Retinal pigment epithelial cell (primary cell): Measurements from ENCODE around the gene EPB41L4A.
"Not testable (repeated sequence)": the region's sequence is repeated elsewhere in the genome, so short reads cannot be mapped to it uniquely, and the experiment has no call there.

ENCODE experiments used
- DNase-seq: peaks from one replicate; pipeline ENCODE4 v3.0.0-alpha.2; 2010; ENCODE audit warnings: low read depth
- H3K4me3 ChIP-seq: 2 replicates; pipeline ENCODE4 v1.5.1; 2011; ENCODE audit warnings: mild to moderate bottlenecking, low read length, control low read depth, moderate library complexity
- TF ChIP-seq, protein P1 (sequence below): conservative IDR thresholded peaks from 2 replicates; pipeline ENCODE4 v1.5.1; 2011; ENCODE audit warnings: low read depth, low read length, control low read depth, inconsistent platforms

The EPB41L4A gene

DNA sequence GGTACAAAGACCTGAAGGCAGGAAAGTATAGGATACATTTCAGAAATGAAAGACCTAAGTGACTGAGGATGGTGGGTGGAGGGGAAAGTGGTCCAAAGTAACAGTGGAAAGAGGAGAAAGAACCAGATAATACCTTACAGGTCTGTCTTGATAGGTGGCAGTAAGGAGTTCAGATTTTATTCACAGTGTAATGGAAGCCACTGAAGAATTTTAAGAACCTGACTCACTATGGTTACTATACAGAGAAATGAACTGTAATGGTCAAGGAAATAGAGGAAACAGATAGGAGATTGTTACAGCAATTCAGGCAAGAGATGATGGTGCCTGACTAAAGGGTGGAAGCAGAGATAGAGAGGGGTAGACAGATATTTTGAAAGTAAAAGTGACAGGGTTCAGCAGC lies 46.5 kb downstream of the EPB41L4A start:
- DNase-seq, result no peak
- H3K4me3 ChIP-seq, result no peak overlapping the region
- TF ChIP-seq, protein P1, sequence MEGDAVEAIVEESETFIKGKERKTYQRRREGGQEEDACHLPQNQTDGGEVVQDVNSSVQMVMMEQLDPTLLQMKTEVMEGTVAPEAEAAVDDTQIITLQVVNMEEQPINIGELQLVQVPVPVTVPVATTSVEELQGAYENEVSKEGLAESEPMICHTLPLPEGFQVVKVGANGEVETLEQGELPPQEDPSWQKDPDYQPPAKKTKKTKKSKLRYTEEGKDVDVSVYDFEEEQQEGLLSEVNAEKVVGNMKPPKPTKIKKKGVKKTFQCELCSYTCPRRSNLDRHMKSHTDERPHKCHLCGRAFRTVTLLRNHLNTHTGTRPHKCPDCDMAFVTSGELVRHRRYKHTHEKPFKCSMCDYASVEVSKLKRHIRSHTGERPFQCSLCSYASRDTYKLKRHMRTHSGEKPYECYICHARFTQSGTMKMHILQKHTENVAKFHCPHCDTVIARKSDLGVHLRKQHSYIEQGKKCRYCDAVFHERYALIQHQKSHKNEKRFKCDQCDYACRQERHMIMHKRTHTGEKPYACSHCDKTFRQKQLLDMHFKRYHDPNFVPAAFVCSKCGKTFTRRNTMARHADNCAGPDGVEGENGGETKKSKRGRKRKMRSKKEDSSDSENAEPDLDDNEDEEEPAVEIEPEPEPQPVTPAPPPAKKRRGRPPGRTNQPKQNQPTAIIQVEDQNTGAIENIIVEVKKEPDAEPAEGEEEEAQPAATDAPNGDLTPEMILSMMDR, result peak; percentile 44

DNA sequence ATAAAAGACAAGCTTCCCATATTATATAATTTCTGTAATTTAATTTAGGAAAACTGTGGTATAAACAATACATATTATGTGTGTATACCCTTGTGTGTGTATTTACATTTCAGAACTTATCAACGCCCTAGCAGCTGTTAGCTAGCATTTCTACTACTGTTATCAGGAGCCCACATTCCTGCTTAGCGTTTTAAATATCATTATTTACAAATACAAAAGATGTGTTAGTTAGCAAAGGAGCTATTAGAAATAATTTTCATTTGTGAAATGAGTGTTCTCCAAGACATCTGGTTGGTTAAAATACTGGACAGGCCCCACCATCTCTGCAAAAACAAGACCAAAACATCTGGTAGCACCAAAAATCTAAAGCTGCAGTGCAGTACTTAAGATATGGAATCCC lies 48.0 kb downstream of the EPB41L4A start:
- H3K4me3 ChIP-seq, result no peak overlapping the region
- DNase-seq, result no peak
- TF ChIP-seq, protein P1, result no peak

DNA sequence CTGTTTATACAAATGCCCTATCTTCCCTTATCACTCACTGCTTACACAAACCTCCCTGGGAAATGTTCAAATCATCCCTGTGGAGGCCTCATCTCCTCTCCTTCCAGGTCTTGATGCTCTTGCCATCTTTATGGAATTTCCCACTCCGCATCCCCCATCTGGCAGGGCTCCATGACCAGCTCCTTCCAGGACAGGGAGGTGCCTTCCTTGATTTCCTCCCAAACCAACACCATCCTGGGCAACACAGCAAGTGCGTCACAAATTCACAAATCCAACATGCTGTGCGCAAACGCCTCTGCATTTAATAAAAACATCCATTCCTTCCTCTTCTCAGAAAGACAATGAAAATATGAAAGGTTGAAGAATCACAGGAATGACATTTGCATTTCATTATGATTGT lies 51.7 kb downstream of the EPB41L4A start:
- H3K4me3 ChIP-seq, result no peak overlapping the region
- TF ChIP-seq, protein P1, result no peak

DNA sequence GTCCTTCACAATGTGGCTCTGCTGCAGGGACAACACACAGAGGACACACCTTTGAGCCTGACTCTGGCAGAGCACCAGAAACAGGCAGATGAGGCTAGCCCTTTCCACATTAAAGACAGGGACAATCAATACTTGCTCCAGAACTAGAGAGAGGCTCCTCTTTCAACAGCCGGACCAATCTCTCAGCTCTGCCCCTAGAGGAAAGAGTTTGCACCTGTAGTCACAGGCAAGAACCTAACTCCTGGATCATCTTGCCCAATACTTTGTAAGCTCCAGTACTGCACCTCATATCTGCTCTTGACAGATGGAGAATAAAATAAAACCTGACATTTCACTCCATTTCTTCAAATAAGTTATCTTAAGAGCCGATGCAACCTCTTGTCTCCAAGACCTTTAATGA lies 52.1 kb downstream of the EPB41L4A start:
- no peak for DNase-seq
- TF ChIP-seq, protein P1, result peak; percentile 59
- H3K4me3 ChIP-seq, result no peak overlapping the region

More for the DNA sequence above, 51.7 kb downstream of the EPB41L4A start:
- no peak for DNase-seq

DNA sequence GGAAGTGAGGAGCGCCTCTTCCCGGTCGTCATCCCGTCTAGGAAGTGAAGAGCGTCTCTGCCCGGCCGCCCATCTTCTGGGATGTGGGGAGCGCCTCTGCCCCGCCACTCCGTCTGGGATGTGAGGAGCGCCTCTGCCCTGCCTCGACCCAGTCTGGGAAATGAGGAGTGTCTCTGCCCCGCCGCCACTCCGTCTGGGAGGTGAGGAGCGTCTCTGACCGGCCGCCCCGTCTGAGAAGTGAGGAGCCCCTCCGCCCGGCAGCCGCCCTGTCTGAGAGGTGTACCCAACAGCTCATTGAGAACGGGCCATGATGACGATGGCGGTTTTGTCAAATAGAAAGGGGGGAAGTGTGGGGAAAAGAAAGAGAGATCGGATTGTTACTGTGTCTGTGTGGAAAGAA lies 58.3 kb downstream of the EPB41L4A start:
- H3K4me3 ChIP-seq, DNase-seq: not testable (repeated sequence)

DNA sequence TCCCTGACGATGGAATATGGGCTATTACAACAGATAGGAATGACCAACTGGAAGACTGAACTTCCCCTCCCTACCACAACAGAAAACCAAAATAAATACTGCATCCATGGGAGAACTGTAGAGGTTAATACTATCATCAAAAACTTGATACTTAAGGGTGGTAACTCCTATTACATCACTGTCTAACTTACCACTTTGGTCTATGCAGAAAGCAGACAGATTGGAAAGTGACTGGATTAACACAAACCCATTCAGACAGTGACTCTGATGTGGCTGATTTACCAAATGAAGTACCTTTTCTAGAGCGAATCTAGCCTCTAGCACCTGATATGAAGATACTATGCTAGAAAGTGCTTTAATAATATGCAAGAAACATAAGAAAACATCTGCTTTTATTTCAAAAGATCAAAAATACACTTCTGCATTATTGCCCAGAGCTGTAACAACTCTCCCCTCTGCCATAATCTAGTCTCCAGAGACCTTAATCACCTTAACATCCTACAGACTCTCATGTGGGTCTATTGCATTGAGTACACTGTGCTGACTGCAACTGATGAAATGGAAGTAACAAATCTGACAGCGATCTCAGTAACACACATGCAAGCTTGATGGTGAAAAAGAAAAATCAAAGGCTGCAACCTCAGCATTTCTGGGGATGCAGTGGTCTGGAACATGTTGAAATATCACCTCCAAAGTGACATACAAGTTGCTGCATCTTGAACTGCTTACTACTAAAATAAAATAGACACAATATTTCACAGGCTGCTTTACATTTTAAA lies 62.7 kb downstream of the EPB41L4A start:
- no peak for DNase-seq
- no peak overlapping the region for H3K4me3 ChIP-seq
- TF ChIP-seq, protein P1, result no peak

DNA sequence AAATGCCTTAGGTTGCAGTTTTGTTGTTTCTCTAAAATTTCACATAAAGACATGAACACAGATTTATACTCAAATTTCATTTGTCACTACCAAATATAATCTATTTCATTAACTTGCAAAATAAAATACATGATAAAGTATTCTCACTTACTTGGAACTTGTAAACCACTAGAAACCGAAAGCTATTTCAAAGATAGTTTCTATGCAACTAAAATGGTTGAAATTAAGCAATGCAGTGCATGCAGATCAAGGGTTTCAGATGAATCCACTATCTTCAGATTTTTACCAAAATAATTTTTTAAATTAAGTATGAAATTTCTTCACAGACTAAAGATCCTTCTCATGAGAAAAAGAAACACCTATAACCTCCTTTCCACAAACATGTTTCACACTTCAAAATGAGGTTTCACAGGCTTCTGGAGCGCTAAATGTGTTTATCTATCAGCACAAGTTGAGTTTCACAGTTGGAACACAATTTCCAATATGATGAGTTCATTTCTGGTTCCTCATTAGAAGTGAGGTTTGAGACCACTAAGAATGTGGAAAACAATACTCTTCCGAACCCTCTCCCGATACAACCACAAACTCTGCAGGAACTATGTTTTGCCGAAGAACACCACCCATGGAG lies 63.9 kb downstream of the EPB41L4A start:
- TF ChIP-seq, protein P1, result no peak
- DNase-seq, result no peak
- no peak overlapping the region for H3K4me3 ChIP-seq
